Heart left ventricle (tissue), 13 donors: ENCODE measurements around the gene IMMP2L.

Experiments
- CTCF ChIP-seq, 12 donors: fragments of 200-600 bp; sonication (generic) in 4 of 12; IDR thresholded peaks; one replicate each; pipeline versions ENCODE4 v1.5.0 to v1.8.0; 2018 to 2022; ENCODE audit warnings: antibody characterized with exemption in 12 of 12, mild to moderate bottlenecking in 5 of 12
- POLR2A ChIP-seq, 2 donors: fragments of 450-650 bp; IDR thresholded peaks; one replicate each; pipeline ENCODE4 v1.6.1; 2017; ENCODE audit warnings: antibody characterized with exemption in 2 of 2, mild to moderate bottlenecking in 2 of 2, moderate library complexity in 2 of 2
- donor health status: ischemic (EF 13 %, LVEDD 7.1; RV severe dilation, severe dysfunction).
- donor health status: DM: no; HTN: yes; CAD: no.
- donor health status: DM: no; HTN: no; CAD: no.
- donor health status: ischemic (EF 25% LVEDD 6.9; RV normal size, moderate dysfunction).
- donor health status: ischemic (EF 25% LVEDD 5.7; RV mildly dilated, moderate dysfunction).
- donor health status: ischemic (EF 35%, LVEDD 5.7; RV mildly dilated, moderate dysfunction).
- donor health status: nonischemic (EF 11% LVEDD 7.7; RV severe dilation, severe dysfunction).
- donor health status: DM: yes; HTN: yes; CAD: no.
- donor health status: PGD.
- donor health status: ischemic (EF 29% LVEDD 5.4; RV normal size, mild dysfunction).
- donor health status: nonischemic (EF 23%, LVEDD 6.1; RV moderate dilation, normal function).

- no peak for TF ChIP-seq CTCF (IDR thresholded peaks at IDR 0.05)
- no peak for TF ChIP-seq POLR2A (IDR thresholded peaks at IDR 0.05)
Observed at GRCh38 chr7:111175908-111176441, 386.3 kb downstream of the IMMP2L start.
